GM18526 (cell line): ENCODE results near the gene STK36.

Source experiments
- POLR2A ChIP-seq: IDR thresholded peaks from 3 replicates; pipeline ENCODE4 v1.6.1; 2011; ENCODE audit not compliant: insufficient read length; ENCODE audit errors: extremely low read depth

The STK36 gene

DNA sequence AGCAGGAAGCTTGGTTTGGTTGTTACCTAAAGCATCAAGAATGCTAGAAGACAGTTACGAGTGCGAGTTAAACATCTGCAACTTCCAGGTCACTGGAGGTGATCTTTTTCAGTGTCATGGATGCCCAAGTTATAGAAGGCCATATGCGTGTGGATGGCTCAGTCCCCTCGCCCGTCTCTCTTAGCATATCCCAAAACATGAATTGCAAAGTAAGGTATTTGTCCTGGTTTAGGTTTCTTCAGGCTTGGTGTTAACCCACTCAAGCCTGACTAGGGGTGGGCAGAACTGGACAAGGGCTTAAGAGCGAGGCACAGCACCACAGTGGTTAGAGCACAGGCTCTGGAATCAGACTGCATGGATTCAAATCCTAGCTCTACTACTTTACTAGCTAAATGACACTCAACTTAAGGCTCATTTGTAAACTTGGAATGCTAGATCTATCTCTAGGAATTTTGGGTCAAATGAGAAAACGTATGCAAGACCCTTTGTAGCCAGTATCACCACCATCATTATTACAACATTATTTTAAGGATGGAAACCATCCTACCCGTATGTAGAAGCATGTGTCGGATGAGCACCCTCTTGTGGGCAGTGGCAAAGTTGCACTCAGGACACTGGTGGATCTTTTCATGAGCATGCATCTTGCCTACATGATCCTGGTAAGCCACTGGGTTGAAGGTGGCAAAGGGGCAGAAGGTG, 23.6 kb upstream of the STK36 start:
- TF ChIP-seq POLR2A = no peak

DNA sequence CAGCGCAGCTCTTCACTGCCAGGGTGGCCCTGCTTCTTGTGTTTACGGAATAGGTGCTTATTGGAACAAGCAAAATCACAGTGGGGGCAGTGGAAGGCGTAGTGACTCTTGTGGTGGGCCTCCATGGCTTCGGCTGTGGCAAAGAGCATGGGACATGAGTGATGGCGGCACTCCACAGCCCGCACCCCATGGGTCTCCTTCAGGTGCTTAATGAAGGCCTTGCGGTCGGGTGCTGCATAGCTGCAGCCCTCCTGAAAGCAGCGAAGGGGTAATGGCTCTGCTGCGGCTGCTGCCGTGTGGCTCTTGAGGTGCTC, 23.1 kb upstream of the STK36 start:
- no peak for TF ChIP-seq POLR2A

DNA sequence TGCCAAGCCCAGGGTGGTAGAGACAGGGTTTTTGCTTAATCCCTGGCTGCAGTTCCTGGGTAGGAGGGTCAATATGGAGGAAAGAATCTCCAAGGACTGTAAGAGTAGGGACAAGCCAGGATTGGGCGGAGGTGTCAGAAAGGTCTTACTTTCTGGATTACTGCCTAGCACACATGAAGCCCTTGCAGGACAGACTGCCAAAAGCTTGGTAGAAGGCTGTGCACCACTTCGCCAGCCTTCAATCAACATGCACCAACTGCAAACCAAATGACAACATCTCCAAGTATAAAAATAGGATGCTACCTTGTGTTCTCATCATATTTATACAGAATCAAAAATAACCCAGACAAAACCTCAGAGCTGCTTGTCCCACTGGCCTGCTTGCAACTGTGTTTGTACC, 16.1 kb upstream of the STK36 start:
- no peak for TF ChIP-seq POLR2A

DNA sequence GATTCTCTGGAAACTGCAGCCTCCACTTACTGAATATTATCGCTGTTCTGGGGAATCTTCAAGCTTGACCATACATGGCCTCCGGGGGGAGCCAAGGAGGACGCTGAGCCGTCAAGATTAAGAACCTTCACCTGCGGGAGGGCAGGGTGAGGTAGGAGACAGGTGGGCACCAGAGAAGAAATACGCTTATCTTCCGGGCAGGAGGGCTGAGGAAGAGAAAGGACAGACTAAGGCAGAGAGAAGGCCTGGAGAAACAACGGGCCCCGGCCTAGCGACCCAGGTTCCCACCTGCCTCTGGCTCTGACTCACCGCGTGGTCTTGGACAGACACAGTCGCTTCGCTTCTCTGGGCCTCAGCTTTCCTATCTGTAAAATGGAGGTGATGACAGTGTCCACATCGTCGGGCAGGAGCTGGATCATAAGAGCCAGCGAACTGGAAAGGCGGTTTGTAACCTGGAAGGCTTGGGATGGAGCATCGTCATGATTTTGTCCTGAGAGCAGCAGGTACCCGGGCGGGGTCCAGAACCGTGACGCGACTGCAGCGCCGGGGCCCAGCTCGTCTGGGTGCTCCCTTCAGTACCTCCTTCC, 13.1 kb upstream of the STK36 start:
- TF ChIP-seq POLR2A = no peak

- peak; percentile 61 for TF ChIP-seq POLR2A
Measured at GRCh38 chr2:218659258-218659987, 12.5 kb upstream of the STK36 start, which contains the start of the genes BCS1L and ZNF142. TSS of gene BCS1L (plus strand) at chr2:218659683. CDS start at chr2:218660988, 1,305 bp downstream. TSS of gene ZNF142 (minus strand) at chr2:218659623. CDS start at chr2:218656429, 3,194 bp downstream.

GRCh38 chr2:218659988-218660358, 11.9 kb upstream of the STK36 start:
- no peak for TF ChIP-seq POLR2A

- no peak for TF ChIP-seq POLR2A
Measured at GRCh38 chr2:218662377-218662776, 9.5 kb upstream of the STK36 start.

DNA sequence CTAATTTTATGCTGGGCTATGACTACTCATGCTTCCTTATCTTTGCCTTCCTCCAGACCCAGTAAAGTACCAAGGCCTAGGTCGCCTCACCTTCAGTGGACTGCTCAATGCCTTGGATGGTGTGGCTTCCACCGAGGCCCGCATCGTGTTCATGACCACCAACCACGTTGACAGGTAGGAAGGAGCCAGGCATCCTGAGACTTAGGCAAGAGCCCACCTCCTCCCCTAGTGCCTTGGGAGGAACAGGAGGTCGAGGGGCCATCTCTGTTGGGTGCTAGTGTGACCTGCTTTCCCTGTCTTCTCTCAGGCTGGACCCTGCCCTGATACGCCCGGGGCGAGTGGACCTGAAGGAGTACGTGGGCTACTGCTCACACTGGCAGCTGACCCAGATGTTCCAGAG, 9.1 kb upstream of the STK36 start:
- TF ChIP-seq POLR2A = no peak

DNA sequence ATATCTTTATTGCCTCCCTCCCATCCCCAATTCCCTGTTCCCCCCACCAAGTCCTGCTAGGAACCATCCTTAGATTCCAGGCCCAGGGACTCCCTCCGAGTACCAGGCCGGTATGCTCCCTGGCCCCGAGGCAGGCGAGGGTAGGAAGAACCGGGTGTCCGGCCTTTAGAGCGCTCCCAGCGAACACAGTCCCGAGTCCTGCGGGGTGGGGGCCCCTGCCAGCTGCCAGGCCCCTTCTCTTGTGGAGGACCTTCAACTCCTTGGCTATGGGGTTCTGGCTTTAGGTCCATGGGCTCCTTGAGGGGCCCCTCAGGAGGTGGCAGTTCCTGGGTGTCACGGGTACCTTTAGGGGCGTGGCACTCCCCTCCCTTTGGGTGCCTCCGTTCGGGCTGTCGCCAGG, 8.0 kb upstream of the STK36 start:
- TF ChIP-seq POLR2A = no peak

DNA sequence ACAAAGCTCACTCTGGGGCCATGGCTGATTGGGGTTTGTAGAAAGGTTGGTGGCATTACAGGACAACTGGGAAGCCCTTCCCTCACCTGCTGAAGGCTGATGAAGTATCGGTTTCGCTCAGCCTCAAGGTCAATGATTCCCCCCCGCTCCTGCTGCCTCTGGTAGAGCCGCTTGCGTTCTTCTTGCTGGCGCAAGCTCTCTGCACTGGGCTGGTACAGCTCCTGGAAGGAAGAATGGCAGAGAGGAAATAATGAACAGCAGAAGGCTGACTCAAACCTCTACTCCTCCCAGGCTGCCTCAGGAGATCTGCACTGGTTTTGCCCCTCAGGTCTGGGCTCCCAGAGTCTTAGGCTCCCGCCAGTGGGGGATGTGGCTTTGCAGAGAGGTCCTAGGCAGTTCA, 7.2 kb upstream of the STK36 start:
- TF ChIP-seq POLR2A = no peak

- no peak for TF ChIP-seq POLR2A
Measured at GRCh38 chr2:218671097-218671653, 711 bp upstream of the STK36 start.

- no peak for TF ChIP-seq POLR2A
Measured at GRCh38 chr2:218679119-218679518, 7.2 kb downstream of the STK36 start.

DNA sequence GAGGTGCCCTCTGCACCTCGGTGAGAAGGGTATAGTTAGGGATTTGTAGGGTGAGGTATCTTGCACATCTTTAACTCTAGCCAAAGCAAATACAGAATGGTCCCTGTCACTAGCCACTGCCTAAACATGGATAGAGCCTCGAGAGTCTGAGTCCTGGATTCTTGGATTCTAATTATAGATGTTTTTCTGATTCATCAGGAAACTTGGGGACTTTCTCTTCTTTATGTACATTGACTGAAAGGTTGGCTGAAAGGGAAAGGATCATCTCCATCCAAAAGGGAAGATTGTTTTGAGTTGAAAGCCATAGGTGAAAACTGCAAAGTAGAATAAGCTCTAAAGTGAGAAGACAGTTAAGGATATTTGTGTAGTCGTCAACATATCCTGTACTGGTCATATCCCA, 8.2 kb downstream of the STK36 start:
- TF ChIP-seq POLR2A = no peak

DNA sequence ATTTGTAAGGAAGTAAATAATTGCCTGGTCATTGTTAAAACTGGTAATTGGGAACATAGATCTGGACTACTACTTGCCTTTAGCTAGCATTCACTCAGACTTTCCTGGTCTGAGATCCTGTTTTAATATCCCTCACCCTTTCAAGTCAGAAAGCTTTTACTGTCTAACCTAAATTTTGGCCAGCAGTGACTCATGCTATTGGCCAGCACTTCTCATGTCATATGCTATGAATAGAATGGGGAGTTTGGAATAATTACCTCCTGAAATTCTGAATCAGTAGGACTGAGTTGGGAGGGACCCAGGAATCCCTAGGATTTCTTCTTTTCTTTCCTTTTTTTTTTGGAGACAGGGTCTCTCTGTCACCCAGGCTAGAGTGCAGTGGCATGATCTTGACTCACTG, 19.3 kb downstream of the STK36 start:
- no peak for TF ChIP-seq POLR2A

GRCh38 chr2:218694405-218695145, 22.7 kb downstream of the STK36 start:
- TF ChIP-seq POLR2A = no peak

GRCh38 chr2:218698885-218699284, 27.0 kb downstream of the STK36 start:
- TF ChIP-seq POLR2A = no peak

- no peak for TF ChIP-seq POLR2A
Measured at GRCh38 chr2:218701806-218702205, 29.9 kb downstream of the STK36 start.
